ENCODE measurements around the gene EMB. TPM values are rescaled to one million over a fixed set of nuclear protein-coding genes. Genes with fewer than 3 reads are reported as not detected.

Gene EMB
- total and polyA plus RNA-seq, 2 of the 8 experiments (the other 6 are each of a cell fraction or from before 2014, with no cell fraction given), result 29.3 to 48.4 TPM

- Histone ChIP-seq H3K36me3 (ENCODE audit: control insufficient read depth in 2 of 4, insufficient read depth in 4 of 4, low read length in 3 of 4) (no peaks in the 10 kb centered on the region), H2BK5ac (ENCODE audit: low read depth, low read length) (no peak overlapping the region), H3K23ac (ENCODE audit: insufficient read length) (no peak overlapping the region), H3K18ac (ENCODE audit: extremely low read depth, low read length) (no peak overlapping the region), H4K5ac (ENCODE audit: insufficient read length, low read depth, low read length) (no peak overlapping the region), H2BK12ac (ENCODE audit: low read depth, low read length) (no peak overlapping the region), H3K27me3 (replicated peaks in 1 of 4; ENCODE audit: control insufficient read depth in 3 of 4, extremely low read depth in 1 of 4, insufficient read depth in 3 of 4, low read length in 3 of 4) (no peaks in the 10 kb centered on the region), H4K91ac (replicated peaks; ENCODE audit: insufficient read length, low read length) (no peak overlapping the region), H3K9me3 (ENCODE audit: insufficient read depth in 2 of 2, low read depth in 1 of 2, low read length in 1 of 2) (peaks cover 0 to 6% of the 10 kb centered on the region in 2 experiments; a peak in 1 of 4 replicates), H4K20me1 (replicated peaks in 1 of 2; ENCODE audit: control insufficient read depth in 1 of 2, insufficient read depth in 2 of 2, low read length in 2 of 2) (no peaks in the 10 kb centered on the region), H3K4me2 (ENCODE audit: insufficient read depth in 1 of 2, low read depth in 2 of 2, low read length in 2 of 2) (no peak overlapping the region), H3K4me3 (ENCODE audit: extremely low read depth in 1 of 4, insufficient read depth in 2 of 4, low read depth in 3 of 4, low read length in 4 of 4) (no peak overlapping the region), H3K4me1 (replicated peaks in 1 of 4; ENCODE audit: control insufficient read depth in 3 of 4, insufficient read depth in 4 of 4, low read length in 3 of 4) (no peaks in the 10 kb centered on the region), H3K23me2 (ENCODE audit: low read depth, low read length) (no peaks in the 10 kb centered on the region), H2AK5ac (ENCODE audit: low read depth, low read length) (no peak overlapping the region), H3K79me2 (ENCODE audit: control insufficient read depth in 1 of 2, insufficient read depth in 2 of 2, low read length in 2 of 2) (no peaks in the 10 kb centered on the region), H4K8ac (ENCODE audit: extremely low read depth, insufficient read depth, low read length) (no peak overlapping the region), H3K4ac (replicated peaks; ENCODE audit: insufficient read length, low read depth, low read length) (no peak overlapping the region), H3K56ac (replicated peaks; ENCODE audit: insufficient read length, low read depth, low read length) (no peak overlapping the region), H2AFZ (ENCODE audit: low read length) (no peak overlapping the region), H3K14ac (ENCODE audit: insufficient read length) (no peak overlapping the region), H2BK15ac (ENCODE audit: low read length) (no peak overlapping the region), H3K9ac (replicated peaks in 1 of 4; ENCODE audit: extremely low read depth in 1 of 4, low read depth in 3 of 4, low read length in 3 of 4) (no peak overlapping the region), H2BK120ac (replicated peaks; ENCODE audit: low read depth, low read length) (no peak overlapping the region), H2BK20ac (ENCODE audit: low read length) (no peak overlapping the region), H3K27ac (ENCODE audit: low read depth, low read length) (no peak overlapping the region), H3K79me1 (ENCODE audit: low read depth, low read length) (no peaks in the 10 kb centered on the region)
- WGBS, 2 experiments (ENCODE audit: extremely low coverage in 1 of 2, insufficient coverage in 1 of 2, insufficient read length in 1 of 2, insufficient replicate concordance in 2 of 2, low coverage in 1 of 2, low lambda C conversion rate in 2 of 2, missing lambda C conversion rate in 1 of 2), result 100% methylated on average over 2 of the region's 2 CpGs; no CpG with 5 or more reads in 1 of the 2 experiments
- FAIRE-seq, result no peak
- POLR2A ChIA-PET (ENCODE audit: partially characterized antibody), result no interaction called here
- CTCF ChIA-PET (ENCODE audit: partially characterized antibody), result interaction anchor here (0.6 kb wide), 1 partner anchor 575 kb away, joined by 3 read pairs; no protein-coding TSS in a partner anchor
- no peak for DNase-seq (ENCODE audit: low read depth in 1 of 2, low spot score in 2 of 2)
- TF ChIP-seq SRF (IDR thresholded peaks at IDR 0.05; ENCODE audit: low read depth, low read length) (no peak), POU5F1 (IDR thresholded peaks at IDR 0.05; ENCODE audit: low read depth, low read length) (no peak), PHF8 (conservative IDR thresholded peaks at IDR 0.05; ENCODE audit: low read depth, low read length) (no peak), EGR1 (IDR thresholded peaks at IDR 0.05; ENCODE audit: borderline replicate concordance, low read depth, low read length) (no peak), GTF2F1 (IDR thresholded peaks at IDR 0.05; ENCODE audit: borderline replicate concordance, low read depth, low read length) (no peak)
- TF ChIP-seq, protein P1, sequence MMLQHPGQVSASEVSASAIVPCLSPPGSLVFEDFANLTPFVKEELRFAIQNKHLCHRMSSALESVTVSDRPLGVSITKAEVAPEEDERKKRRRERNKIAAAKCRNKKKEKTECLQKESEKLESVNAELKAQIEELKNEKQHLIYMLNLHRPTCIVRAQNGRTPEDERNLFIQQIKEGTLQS (IDR thresholded peaks at IDR 0.05; ENCODE audit: insufficient read depth, low read depth, low read length), result no peak
These were observed 88.7 kb downstream of the EMB start for GRCh38 chr5:50352382-50352781.

Measured in H1 (cell line).